ENCODE data around the gene ANKRD11. TPM values are rescaled to one million over a fixed set of nuclear protein-coding genes. Genes with fewer than 3 reads are reported as not detected.

Gene ANKRD11
- total RNA-seq, 1 donor, result 97.4 TPM

DNA sequence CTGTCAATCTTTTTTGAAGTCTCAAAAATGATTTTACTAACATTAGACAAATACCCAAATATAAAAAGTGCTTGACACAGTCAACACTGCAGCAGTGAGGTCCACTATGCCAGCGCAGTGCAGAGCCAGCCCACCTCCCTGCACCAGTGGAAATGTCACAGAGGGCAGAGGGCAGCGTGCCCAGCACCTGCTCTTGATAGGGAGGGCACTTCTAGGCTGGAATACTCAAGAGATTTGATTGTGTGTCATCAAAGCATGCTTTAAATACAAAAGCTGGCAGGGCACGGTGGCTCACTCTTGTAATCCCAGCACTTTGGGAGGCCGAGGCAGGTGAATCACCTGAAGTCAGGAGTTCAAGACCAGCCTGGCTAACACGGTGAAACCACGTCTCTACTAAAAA lies 136.0 kb downstream of the ANKRD11 start:
- Histone ChIP-seq H3K4me2 (ENCODE audit: insufficient read depth, low read length) (no peak overlapping the region), H3K79me2 (ENCODE audit: insufficient read depth, low read length) (peaks cover 97% of the 10 kb centered on the region), H3K4me3 (ENCODE audit: insufficient read depth, low read length) (no peak overlapping the region), H3K4me1 (ENCODE audit: insufficient read depth, low read length) (no peaks in the 10 kb centered on the region), H4K20me1 (ENCODE audit: insufficient read depth, low read length) (peaks cover 87% of the 10 kb centered on the region), H2AFZ (ENCODE audit: low read length) (no peak overlapping the region), H3K27me3 (ENCODE audit: insufficient read depth, low read length) (no peaks in the 10 kb centered on the region), H3K9me3 (ENCODE audit: low read depth, low read length) (no peaks in the 10 kb centered on the region), H3K36me3 (ENCODE audit: insufficient read depth, low read length) (peaks cover 18% of the 10 kb centered on the region), H3K27ac (ENCODE audit: low read depth, low read length) (no peak overlapping the region)
- DNase-seq (ENCODE audit: insufficient read length, low spot score, missing footprints), result peak; percentile 22
- TF ChIP-seq, protein P1, sequence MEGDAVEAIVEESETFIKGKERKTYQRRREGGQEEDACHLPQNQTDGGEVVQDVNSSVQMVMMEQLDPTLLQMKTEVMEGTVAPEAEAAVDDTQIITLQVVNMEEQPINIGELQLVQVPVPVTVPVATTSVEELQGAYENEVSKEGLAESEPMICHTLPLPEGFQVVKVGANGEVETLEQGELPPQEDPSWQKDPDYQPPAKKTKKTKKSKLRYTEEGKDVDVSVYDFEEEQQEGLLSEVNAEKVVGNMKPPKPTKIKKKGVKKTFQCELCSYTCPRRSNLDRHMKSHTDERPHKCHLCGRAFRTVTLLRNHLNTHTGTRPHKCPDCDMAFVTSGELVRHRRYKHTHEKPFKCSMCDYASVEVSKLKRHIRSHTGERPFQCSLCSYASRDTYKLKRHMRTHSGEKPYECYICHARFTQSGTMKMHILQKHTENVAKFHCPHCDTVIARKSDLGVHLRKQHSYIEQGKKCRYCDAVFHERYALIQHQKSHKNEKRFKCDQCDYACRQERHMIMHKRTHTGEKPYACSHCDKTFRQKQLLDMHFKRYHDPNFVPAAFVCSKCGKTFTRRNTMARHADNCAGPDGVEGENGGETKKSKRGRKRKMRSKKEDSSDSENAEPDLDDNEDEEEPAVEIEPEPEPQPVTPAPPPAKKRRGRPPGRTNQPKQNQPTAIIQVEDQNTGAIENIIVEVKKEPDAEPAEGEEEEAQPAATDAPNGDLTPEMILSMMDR (IDR thresholded peaks at IDR 0.05; ENCODE audit: extremely low read depth, low read depth, low read length), result no peak

DNA sequence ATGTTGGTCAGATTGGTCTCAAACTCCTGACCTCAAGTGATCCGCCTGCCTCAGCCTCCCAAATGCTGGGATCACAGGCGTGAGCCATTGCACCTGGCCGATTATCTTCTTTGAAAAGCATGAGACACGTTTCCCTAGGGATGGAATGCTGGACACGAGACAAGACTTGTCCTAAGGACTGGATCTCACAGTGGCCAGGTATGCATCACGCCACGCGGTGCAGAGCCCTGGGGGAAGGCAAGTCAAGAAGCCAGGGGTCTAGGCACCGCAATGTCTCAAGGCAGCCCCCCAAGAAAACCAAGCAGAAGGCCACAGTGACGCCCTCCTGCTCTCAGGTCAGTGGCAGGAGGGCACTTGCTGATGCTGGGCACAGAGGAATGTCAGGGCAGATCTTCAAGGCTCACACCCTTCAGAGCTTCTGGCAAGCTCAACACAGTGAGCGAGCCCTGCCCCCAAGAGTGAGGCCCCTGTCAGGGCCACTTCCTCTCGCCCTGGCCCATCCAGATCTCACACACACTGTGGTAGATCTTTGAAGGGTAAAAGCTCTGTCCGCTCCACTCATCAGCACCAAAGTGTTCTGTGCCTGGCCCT lies 138.2 kb downstream of the ANKRD11 start:
- Histone ChIP-seq H2AFZ (ENCODE audit: low read length) (no peak overlapping the region), H3K79me2 (ENCODE audit: insufficient read depth, low read length) (peaks cover 97% of the 10 kb centered on the region), H4K20me1 (ENCODE audit: insufficient read depth, low read length) (peaks cover 80% of the 10 kb centered on the region), H3K4me1 (ENCODE audit: insufficient read depth, low read length) (no peaks in the 10 kb centered on the region), H3K27me3 (ENCODE audit: insufficient read depth, low read length) (no peaks in the 10 kb centered on the region), H3K36me3 (ENCODE audit: insufficient read depth, low read length) (peaks cover 12% of the 10 kb centered on the region), H3K4me2 (ENCODE audit: insufficient read depth, low read length) (no peak overlapping the region), H3K4me3 (ENCODE audit: insufficient read depth, low read length) (no peak overlapping the region), H3K27ac (ENCODE audit: low read depth, low read length) (no peak overlapping the region), H3K9me3 (ENCODE audit: low read depth, low read length) (no peaks in the 10 kb centered on the region)
- peak; percentile 32 for DNase-seq (ENCODE audit: insufficient read length, low spot score, missing footprints)
- TF ChIP-seq, protein P1 (IDR thresholded peaks at IDR 0.05; ENCODE audit: extremely low read depth, low read depth, low read length), result no peak

DNA sequence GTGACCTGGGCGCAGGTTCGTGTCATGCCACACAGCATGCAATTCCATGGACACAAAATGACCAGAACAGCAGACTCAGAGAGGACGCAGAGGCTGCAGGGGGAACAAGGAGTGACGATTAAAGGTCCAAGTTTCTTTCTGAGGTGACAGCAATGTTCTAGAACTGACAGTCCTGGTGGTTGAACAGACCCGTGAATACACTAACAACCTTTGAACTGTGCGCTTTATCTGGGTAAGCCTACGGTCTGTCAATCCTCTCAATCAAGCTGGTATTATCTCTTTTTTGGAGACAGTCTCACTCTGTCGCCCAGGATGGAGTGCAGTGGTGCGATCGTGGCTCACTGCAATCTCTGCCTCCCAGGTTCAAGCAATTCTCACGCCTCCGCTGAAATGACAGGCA lies 138.7 kb downstream of the ANKRD11 start:
- no peaks in the 10 kb centered on the region for H3K27me3 ChIP-seq (ENCODE audit: insufficient read depth, low read length)
- H3K79me2 ChIP-seq (ENCODE audit: insufficient read depth, low read length), result peaks cover 97% of the 10 kb centered on the region
- H3K27ac ChIP-seq (ENCODE audit: low read depth, low read length), result no peak overlapping the region
- no peak overlapping the region for H3K4me2 ChIP-seq (ENCODE audit: insufficient read depth, low read length)
- peaks cover 12% of the 10 kb centered on the region for H3K36me3 ChIP-seq (ENCODE audit: insufficient read depth, low read length)
- H3K4me1 ChIP-seq (ENCODE audit: insufficient read depth, low read length), result no peaks in the 10 kb centered on the region
- DNase-seq (ENCODE audit: insufficient read length, low spot score, missing footprints), result no peak
- H3K9me3 ChIP-seq (ENCODE audit: low read depth, low read length), result no peaks in the 10 kb centered on the region
- no peak overlapping the region for H2AFZ ChIP-seq (ENCODE audit: low read length)
- peaks cover 79% of the 10 kb centered on the region for H4K20me1 ChIP-seq (ENCODE audit: insufficient read depth, low read length)
- TF ChIP-seq, protein P1 (IDR thresholded peaks at IDR 0.05; ENCODE audit: extremely low read depth, low read depth, low read length), result no peak
- H3K4me3 ChIP-seq (ENCODE audit: insufficient read depth, low read length), result no peak overlapping the region

DNA sequence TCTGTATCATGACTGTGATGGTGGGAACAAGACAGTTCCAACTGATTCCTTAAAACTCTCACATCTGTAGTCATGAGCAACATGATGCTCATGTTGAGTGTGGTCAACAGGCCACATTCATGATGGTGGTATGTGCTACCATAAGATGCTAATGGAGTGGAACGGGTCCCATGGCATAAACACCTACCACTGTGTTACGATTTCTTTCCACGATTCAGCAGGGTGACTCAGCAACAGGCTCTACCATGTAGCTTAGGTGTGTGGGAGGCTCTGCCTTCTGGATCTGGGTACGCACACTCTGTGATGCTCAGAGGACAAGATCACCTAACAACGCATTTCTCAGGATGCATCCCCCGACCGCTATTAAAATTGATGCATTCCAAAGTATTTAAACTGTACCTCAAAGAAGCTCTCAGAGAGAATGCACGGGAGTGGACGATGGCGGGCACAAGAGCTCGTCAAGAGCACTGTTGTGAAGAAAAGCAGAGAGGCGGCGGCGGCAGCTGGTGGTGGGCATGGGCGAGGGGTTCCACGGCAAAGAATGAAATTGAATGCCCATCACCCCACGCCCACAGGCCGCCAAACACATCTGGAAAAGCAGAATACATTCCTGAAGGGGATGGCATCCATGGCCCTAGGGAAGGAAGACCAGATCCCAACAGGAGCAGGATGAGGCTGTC lies 139.5 kb downstream of the ANKRD11 start:
- H3K27me3 ChIP-seq (ENCODE audit: insufficient read depth, low read length), result no peaks in the 10 kb centered on the region
- no peak overlapping the region for H3K27ac ChIP-seq (ENCODE audit: low read depth, low read length)
- DNase-seq (ENCODE audit: insufficient read length, low spot score, missing footprints), result peak; percentile 64
- peaks cover 9% of the 10 kb centered on the region for H3K36me3 ChIP-seq (ENCODE audit: insufficient read depth, low read length)
- H3K4me2 ChIP-seq (ENCODE audit: insufficient read depth, low read length), result no peak overlapping the region
- peaks cover 79% of the 10 kb centered on the region for H4K20me1 ChIP-seq (ENCODE audit: insufficient read depth, low read length)
- peaks cover 99% of the 10 kb centered on the region for H3K79me2 ChIP-seq (ENCODE audit: insufficient read depth, low read length)
- H3K4me3 ChIP-seq (ENCODE audit: insufficient read depth, low read length), result no peak overlapping the region
- H2AFZ ChIP-seq (ENCODE audit: low read length), result no peak overlapping the region
- TF ChIP-seq, protein P1 (IDR thresholded peaks at IDR 0.05; ENCODE audit: extremely low read depth, low read depth, low read length), result no peak
- peaks cover under 1% of the 10 kb centered on the region for H3K4me1 ChIP-seq (ENCODE audit: insufficient read depth, low read length)
- no peaks in the 10 kb centered on the region for H3K9me3 ChIP-seq (ENCODE audit: low read depth, low read length)
